Effector memory CD8-positive, alpha-beta T cell (primary cell): ENCODE results near the gene KCNAB1.

Source experiments
- ATAC-seq: fragments of 150-1000 bp; cut with Tn5 transposase; replicated peaks from 2 replicates; pipeline ENCODE4 v1.10.0; 2021; ENCODE audit warnings: mild to moderate bottlenecking, moderate library complexity
- DNase-seq, 3 experiments: peaks; one replicate each; pipeline ENCODE4 v3.0.0; 2021
- H3K27ac Mint-ChIP-seq, 2 donors: one replicate each; pipeline ENCODE4 v1.8.0; 2022; ENCODE audit warnings: mild to moderate bottlenecking in 2 of 2, mixed read lengths in 2 of 2, moderate library complexity in 2 of 2
- H3K27me3 Mint-ChIP-seq, 2 donors: one replicate each; pipeline ENCODE4 v1.8.0; 2022; ENCODE audit warnings: mixed read lengths in 2 of 2
- H3K36me3 Mint-ChIP-seq: one replicate; pipeline ENCODE4 v1.8.0; 2022; ENCODE audit warnings: mild to moderate bottlenecking, moderate library complexity, mixed read lengths; ENCODE audit not compliant: insufficient read depth
- H3K4me1 Mint-ChIP-seq, 2 donors: one replicate each; pipeline ENCODE4 v1.8.0; 2022; ENCODE audit warnings: low read depth in 2 of 2, mixed read lengths in 2 of 2
- H3K4me3 Mint-ChIP-seq, 2 donors: one replicate each; pipeline ENCODE4 v1.8.0; 2022; ENCODE audit warnings: mild to moderate bottlenecking in 2 of 2, mixed read lengths in 2 of 2, moderate library complexity in 2 of 2
- H3K9me3 Mint-ChIP-seq, 2 donors: one replicate each; pipeline ENCODE4 v1.8.0; 2022; ENCODE audit warnings: mixed read lengths in 2 of 2

The KCNAB1 gene

DNA sequence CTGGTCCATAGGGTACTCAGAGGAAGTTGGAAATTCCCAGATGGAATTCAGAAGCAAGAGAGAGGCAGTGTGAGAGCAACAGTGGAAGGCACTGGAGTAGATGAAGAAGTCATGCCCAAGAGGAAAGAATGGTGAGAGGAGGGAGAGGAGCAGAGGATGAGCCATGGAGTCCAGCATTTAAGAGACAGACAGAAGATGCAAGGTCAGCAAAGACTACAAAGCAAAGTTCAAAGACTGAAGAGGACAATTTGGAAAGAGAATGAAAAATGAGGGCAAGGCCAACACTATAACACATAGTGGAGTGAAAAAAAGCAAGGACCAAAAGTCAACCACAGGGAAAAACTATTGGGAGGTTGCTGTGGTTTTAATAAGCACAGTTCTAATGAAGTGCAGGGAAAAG, 255.8 kb downstream of the KCNAB1 start:
- H3K36me3 Mint-ChIP-seq = no peaks in the 10 kb centered on the region
- H3K9me3 Mint-ChIP-seq = no peaks in the 10 kb centered on the region
- H3K27ac Mint-ChIP-seq = no peak overlapping the region
- ATAC-seq (no peak), DNase-seq (no peak)
- no peaks in the 10 kb centered on the region for H3K4me1 Mint-ChIP-seq
- peaks cover 43 to 46% of the 10 kb centered on the region in 2 donors for H3K27me3 Mint-ChIP-seq
- no peak overlapping the region for H3K4me3 Mint-ChIP-seq

DNA sequence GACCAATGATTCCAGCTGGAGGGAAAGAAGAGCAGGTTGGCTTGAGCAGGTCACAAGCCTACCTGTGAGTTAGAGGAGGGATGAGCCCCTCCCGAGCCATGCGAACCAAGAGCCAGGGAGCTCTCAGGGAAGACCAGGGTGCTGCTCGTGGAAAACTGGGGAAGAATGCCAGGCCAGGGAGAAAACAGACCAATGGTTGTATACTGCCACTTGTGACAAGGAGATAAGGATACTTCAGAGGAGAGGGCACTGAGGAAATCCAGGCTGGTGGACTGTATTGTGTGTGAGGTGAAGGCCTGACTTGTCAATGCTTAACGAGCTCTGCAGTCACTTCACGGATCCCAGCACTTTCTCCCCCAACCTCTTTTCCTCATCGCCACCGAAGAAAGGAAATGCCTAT, 256.9 kb downstream of the KCNAB1 start:
- H3K36me3 Mint-ChIP-seq = no peaks in the 10 kb centered on the region
- ATAC-seq (no peak), DNase-seq (no peak)
- H3K4me1 Mint-ChIP-seq = no peaks in the 10 kb centered on the region
- H3K4me3 Mint-ChIP-seq = no peak overlapping the region
- H3K27me3 Mint-ChIP-seq = peaks cover 43 to 46% of the 10 kb centered on the region in 2 donors
- no peak overlapping the region for H3K27ac Mint-ChIP-seq
- no peaks in the 10 kb centered on the region for H3K9me3 Mint-ChIP-seq

DNA sequence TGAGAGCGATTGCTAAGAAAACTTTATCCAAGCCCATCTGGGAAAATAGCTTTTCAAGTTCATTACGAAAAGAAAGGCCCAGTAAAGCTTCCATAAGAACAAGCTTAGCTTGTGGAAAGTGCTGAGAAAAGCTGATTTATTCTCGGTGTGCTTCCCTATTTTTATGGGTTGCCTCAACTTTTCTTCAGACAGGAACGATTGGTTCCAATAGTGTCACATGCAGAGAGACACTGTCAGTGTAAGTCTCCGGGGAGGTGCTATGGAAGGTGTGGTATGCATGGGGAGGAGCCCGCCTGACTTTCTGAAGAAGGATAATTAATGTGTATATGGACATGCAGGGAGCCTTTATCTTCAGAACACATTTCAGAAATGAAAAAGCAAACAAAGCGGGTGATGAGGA, 257.3 kb downstream of the KCNAB1 start:
- DNase-seq = no peak
- Mint-ChIP-seq H3K27ac (no peak overlapping the region), H3K9me3 (no peaks in the 10 kb centered on the region), H3K4me3 (no peak overlapping the region), H3K4me1 (no peaks in the 10 kb centered on the region), H3K27me3 (peaks cover 43 to 46% of the 10 kb centered on the region in 2 donors), H3K36me3 (no peaks in the 10 kb centered on the region)
- ATAC-seq = no peak

DNA sequence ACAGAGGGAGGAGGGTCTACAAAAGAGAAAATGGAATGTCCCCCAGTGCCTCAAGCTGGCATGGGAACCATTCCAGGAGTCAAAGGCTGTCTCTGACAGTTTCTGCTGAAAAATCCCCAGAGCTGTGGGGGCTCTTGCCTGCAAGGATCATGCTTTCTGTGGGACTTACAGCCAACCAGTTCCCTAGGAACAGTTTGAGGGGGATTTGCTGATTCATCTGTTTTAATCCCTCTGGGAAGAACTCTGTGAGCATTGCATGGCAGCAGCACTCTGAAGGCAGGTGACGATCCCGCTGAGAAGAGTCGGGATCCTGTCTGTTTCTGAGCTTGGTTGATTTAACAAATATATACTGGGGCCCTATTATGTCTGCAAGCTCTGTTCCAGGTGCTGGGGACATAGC, 258.5 kb downstream of the KCNAB1 start:
- no peak for DNase-seq
- peaks cover 46% of the 10 kb centered on the region in 2 donors for H3K27me3 Mint-ChIP-seq
- no peak overlapping the region for H3K27ac Mint-ChIP-seq
- H3K36me3 Mint-ChIP-seq = no peaks in the 10 kb centered on the region
- no peak overlapping the region for H3K4me3 Mint-ChIP-seq
- H3K4me1 Mint-ChIP-seq = no peaks in the 10 kb centered on the region
- ATAC-seq = no peak
- H3K9me3 Mint-ChIP-seq = no peaks in the 10 kb centered on the region

DNA sequence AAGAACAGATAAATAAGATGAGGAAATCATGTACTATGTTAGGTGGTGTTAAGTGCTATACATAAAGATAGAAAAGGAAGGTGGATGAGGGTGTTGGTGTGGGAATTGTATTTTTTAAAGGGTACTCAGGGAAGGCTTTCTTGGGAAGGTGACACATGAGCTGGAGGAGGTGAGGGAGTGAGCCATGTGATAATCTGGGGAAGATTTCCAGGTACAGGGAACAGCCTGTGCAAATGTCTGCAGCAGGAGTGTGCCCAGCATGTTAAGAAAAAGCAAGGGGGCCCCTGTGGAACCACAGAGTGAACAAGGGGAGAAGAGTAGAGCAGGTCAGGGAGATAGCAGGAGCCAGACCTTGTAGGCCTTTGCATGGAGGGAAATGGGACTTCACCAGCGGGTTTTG, 258.9 kb downstream of the KCNAB1 start:
- ATAC-seq = no peak
- H3K36me3 Mint-ChIP-seq = no peaks in the 10 kb centered on the region
- DNase-seq = no peak
- no peaks in the 10 kb centered on the region for H3K9me3 Mint-ChIP-seq
- H3K4me1 Mint-ChIP-seq = no peaks in the 10 kb centered on the region
- no peak overlapping the region for H3K4me3 Mint-ChIP-seq
- H3K27me3 Mint-ChIP-seq = peaks cover 51% of the 10 kb centered on the region in 2 donors
- no peak overlapping the region for H3K27ac Mint-ChIP-seq

DNA sequence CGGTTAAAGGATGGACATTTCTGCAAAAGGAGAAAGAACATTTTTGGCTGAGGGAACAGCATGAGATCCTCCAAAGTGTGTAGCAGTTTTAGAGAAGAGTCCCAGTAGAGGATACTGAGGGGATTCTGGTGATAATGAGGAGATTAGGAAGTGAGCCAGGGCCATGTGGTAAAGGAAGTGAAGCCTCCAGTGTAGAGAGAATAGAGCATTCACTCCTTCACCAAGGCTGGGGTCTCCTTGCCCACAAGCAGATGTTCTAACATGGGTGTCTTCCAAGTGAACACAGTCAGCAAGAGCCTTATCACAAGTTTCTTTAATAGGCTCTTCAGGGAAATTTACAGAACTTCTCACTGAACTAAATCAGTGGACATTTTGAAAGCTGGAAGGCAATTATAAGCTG, 260.9 kb downstream of the KCNAB1 start:
- DNase-seq (no peak), ATAC-seq (no peak)
- peaks cover 55 to 57% of the 10 kb centered on the region in 2 donors for H3K27me3 Mint-ChIP-seq
- no peaks in the 10 kb centered on the region for H3K4me1 Mint-ChIP-seq
- H3K9me3 Mint-ChIP-seq = no peaks in the 10 kb centered on the region
- no peaks in the 10 kb centered on the region for H3K36me3 Mint-ChIP-seq
- no peak overlapping the region for H3K4me3 Mint-ChIP-seq
- no peak overlapping the region for H3K27ac Mint-ChIP-seq

DNA sequence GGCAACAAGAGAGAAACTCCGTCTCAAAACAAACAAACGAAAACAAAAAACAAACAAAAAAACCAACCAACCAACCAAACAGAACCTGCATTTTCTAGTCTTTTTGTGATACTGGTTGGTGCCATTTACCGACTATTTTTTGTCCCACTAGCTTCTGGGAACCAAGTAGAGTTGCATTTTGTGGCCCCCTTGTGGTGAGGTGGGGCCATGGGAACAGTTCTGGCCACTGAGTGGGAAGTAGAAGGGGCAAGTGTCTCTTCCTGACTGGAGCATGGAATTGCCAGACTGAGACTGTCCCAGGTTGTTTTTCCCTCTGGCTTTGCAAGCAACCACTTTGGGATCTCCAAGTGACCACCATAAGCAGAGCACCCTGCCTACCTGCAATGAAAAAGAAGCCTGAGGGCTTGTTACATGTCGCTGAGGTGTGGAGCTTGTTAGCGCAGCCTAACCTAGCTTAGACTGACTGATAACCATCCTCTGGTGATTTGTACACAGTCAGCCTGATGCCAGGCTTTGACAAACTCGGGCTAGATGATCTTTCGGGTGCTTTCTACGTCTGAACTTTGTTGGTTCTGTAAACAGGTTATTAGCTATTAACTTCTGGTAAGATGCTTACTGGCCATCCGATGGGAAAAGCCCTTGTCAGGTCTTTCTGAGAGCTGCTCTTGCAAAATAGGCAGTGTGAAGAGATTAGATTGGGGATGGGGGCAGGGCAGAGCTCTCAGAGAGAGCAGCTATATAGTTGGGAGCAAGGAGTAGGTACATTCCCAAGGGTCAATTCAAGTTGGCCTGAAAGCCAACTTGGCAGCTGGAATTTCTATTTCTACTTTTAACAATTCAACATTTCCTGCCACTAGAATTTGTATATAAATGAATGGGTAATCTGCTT, 262.3 kb downstream of the KCNAB1 start:
- no peaks in the 10 kb centered on the region for H3K36me3 Mint-ChIP-seq
- DNase-seq (peak in 2 of 3 experiments; percentile 1 to 2), ATAC-seq (peak; percentile 39)
- no peak overlapping the region for H3K27ac Mint-ChIP-seq
- no peaks in the 10 kb centered on the region for H3K4me1 Mint-ChIP-seq
- no peak overlapping the region for H3K4me3 Mint-ChIP-seq
- no peaks in the 10 kb centered on the region for H3K9me3 Mint-ChIP-seq
- H3K27me3 Mint-ChIP-seq = peaks cover 52 to 53% of the 10 kb centered on the region in 2 donors

DNA sequence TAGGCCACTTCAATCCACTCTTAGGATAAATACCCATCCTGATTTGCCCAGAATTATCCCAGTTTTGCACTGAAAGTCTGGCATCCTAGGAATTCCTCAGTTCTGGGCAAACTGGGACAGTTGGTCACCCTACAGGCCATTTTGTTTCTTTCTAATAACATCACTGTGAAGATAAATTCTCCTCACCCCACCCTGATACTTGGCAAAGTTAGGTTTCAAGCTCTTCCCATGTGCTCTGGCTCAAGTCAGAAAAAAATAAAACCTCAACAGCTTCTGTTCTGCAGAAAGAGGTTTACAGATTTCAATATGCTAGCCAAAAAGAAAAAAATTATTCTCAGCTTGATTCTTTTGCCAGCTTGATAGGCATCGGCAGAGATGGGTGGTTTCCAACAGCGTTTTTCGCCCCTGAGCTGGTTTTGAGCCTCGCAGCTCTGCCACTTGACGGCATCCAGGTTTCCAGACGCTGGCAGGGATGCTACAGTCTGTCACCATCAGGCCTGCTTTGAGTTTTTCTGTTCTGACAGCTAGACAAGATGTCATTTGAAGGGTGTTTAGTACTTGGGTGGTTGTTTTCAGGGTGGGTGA, 263.2 kb downstream of the KCNAB1 start:
- no peaks in the 10 kb centered on the region for H3K9me3 Mint-ChIP-seq
- no peak overlapping the region for H3K4me3 Mint-ChIP-seq
- DNase-seq (no peak), ATAC-seq (no peak)
- peaks cover 48 to 50% of the 10 kb centered on the region in 2 donors for H3K27me3 Mint-ChIP-seq
- H3K27ac Mint-ChIP-seq = no peak overlapping the region
- no peaks in the 10 kb centered on the region for H3K4me1 Mint-ChIP-seq
- H3K36me3 Mint-ChIP-seq = no peaks in the 10 kb centered on the region

DNA sequence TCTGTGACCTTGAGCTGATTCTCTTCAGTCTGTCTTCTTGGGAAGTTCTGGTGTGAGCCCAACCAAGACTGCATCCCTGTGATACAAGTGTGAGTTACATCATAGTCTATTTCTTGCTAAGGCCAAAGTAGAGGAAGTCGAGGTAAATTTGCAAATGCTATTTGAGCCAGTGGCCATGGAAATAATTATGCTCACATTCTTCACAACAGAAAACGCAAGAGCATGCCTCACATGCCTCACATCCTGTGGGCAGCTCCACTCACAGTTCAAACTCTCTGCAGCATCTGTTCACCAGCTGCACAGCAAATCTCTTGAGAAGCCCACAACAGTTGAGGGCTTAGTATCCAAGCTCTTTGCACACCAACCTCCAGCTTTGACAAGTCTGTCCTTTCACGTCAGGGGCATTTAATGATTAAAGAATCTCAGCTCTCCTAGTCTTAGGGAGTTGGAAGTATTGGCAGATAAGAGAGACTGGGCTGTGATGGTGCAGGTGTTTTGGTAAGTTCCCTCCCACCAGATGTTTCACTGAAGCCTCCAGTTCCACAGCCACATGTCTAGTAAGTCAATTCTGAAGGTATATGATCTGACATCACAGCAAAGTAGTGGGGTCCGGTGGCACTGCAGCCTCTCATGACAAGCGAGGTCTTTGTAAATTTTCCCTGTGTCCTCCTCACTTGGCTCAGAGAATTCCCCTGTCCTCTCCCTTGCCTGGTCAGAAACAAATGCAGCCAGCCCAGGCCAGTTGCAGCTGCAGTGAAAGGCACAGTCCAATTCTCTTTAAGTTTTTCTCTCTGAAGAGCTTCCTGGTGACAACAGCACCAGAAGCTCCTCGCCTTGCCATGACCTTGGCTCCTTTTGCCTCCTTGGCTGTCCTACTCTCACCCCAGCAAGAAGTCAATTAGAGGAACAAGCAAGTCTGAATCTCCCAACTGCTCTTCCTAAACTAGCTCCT, 268.4 kb downstream of the KCNAB1 start:
- no peak for DNase-seq
- ATAC-seq = no peak
- no peaks in the 10 kb centered on the region for H3K4me1 Mint-ChIP-seq

DNA sequence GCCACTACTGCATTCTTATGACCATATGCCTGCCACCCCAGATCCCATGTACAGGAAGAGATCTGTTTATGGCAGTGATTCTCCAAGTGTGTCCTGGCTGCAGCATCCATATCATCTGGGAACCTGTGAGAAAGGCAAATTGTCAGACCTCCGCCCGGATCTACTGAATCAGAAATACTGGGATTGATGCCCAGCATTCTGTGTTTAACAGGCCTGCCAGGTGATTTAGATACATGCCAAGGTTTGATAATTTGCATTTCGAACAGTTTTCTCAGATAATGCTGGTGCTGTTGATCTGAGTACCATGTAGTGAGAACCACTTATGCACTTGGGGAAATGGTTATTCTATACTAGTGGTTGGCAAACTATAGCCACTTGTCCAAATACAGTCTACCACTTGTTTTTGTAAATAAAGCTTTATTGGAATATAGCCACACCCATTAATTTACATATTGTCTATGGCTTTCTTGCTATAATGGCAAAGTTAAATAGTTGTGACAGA, 269.1 kb downstream of the KCNAB1 start:
- H3K27ac Mint-ChIP-seq = no peak overlapping the region
- no peaks in the 10 kb centered on the region for H3K4me1 Mint-ChIP-seq
- H3K36me3 Mint-ChIP-seq = no peaks in the 10 kb centered on the region
- no peaks in the 10 kb centered on the region for H3K9me3 Mint-ChIP-seq
- no peak for ATAC-seq
- H3K27me3 Mint-ChIP-seq = peaks cover 34 to 38% of the 10 kb centered on the region in 2 donors
- no peak overlapping the region for H3K4me3 Mint-ChIP-seq
- no peak for DNase-seq

More for the DNA sequence above, 268.4 kb downstream of the KCNAB1 start:
- peaks cover 42 to 45% of the 10 kb centered on the region in 2 donors for H3K27me3 Mint-ChIP-seq
- no peaks in the 10 kb centered on the region for H3K36me3 Mint-ChIP-seq
- no peak overlapping the region for H3K27ac Mint-ChIP-seq
- H3K4me3 Mint-ChIP-seq = no peak overlapping the region
- no peaks in the 10 kb centered on the region for H3K9me3 Mint-ChIP-seq

DNA sequence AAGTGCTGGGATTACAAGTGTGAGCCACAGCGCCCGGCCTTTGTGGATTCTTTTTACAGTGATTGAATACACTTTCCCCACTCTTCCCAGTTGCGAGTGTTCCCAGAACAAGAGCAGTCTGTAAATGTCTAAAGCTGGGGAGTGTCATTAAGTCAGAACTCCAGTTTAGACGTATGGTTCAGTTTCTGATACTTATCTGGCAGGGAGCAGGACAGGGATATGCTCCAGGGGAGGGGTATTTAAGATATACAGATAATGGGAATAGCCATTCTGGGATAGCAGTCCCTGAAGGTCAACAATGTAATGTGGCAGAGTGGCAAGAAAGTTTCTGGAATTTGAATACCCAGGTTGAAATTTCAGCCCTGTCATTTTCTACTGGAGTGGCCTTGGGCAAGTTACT, 270.5 kb downstream of the KCNAB1 start:
- Mint-ChIP-seq H3K27ac (no peak overlapping the region), H3K9me3 (no peaks in the 10 kb centered on the region), H3K36me3 (no peaks in the 10 kb centered on the region), H3K4me3 (no peak overlapping the region), H3K27me3 (peaks cover 30 to 33% of the 10 kb centered on the region in 2 donors), H3K4me1 (no peaks in the 10 kb centered on the region)
- DNase-seq = no peak
- ATAC-seq = no peak

DNA sequence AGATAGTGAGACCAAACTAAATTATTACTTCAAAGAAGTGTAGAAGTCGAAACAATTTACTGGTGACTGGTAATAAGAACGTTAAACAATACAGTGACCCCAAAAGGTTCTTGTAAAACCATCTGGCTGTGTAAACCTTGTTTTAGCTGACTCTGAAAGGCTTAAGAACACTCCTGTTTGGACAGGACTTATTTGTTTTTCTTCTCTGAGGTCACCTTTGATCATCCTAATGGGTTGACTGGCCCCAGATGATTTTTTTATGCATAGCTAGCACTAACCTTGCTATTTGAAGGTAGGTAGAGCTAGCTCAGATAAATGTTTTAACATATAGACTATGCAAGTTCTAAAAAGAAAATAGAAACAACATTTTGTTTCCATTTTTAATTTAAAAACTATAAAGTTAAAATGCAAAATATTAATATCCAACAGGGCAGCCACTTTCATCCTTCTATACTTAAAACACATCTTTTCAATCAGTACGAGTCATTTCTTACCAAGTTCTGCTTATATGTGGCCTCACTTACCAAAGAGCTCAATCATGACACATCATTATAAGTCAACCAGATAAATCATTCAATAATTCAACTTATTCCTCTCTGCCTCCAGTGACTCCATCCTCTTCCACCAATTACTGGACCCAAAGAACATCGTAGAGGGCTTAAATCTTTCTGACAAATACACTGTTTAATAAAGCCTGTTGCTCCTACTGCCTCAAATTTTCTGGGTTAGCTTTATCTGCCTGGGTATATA, 275.8 kb downstream of the KCNAB1 start:
- Mint-ChIP-seq H3K4me3 (no peak overlapping the region), H3K27ac (no peak overlapping the region), H3K36me3 (no peaks in the 10 kb centered on the region), H3K4me1 (no peaks in the 10 kb centered on the region), H3K27me3 (peaks cover 15 to 21% of the 10 kb centered on the region in 2 donors), H3K9me3 (no peaks in the 10 kb centered on the region)
- DNase-seq = no peak
- ATAC-seq = no peak

DNA sequence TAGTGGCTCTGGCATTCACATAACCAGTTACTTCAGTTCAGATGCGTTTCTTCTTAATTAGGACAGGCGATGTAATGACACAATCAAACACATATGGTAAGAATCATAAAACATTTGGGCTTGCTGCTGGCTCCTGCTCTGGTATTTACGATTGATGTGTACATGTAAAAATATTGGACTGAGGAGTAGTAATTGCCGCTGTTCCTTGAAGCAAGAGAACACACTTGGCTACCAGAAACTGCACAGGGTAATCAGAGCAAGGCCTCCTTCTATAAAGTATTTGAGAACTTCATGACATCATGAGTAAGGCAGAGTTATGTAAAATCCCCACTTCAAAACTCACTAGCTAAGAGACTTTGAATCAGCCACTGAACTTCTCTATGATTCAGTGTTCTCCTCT, 276.5 kb downstream of the KCNAB1 start:
- no peak overlapping the region for H3K27ac Mint-ChIP-seq
- H3K36me3 Mint-ChIP-seq = no peaks in the 10 kb centered on the region
- H3K9me3 Mint-ChIP-seq = no peaks in the 10 kb centered on the region
- ATAC-seq (no peak), DNase-seq (no peak)
- H3K4me3 Mint-ChIP-seq = no peak overlapping the region
- peaks cover 15 to 21% of the 10 kb centered on the region in 2 donors for H3K27me3 Mint-ChIP-seq
- no peaks in the 10 kb centered on the region for H3K4me1 Mint-ChIP-seq
